Measurements from ENCODE around the gene UBE2G1. TPM values are rescaled to one million over a fixed set of nuclear protein-coding genes. Genes with fewer than 3 reads are reported as not detected.
A peak's percentile ranks its signal among the peaks of the same experiment; 100 is the strongest.

Gene UBE2G1
- polyA plus RNA-seq, 2 of the 4 experiments (the other 2 are of a cell fraction), result 86.2 to 117 TPM

DNA sequence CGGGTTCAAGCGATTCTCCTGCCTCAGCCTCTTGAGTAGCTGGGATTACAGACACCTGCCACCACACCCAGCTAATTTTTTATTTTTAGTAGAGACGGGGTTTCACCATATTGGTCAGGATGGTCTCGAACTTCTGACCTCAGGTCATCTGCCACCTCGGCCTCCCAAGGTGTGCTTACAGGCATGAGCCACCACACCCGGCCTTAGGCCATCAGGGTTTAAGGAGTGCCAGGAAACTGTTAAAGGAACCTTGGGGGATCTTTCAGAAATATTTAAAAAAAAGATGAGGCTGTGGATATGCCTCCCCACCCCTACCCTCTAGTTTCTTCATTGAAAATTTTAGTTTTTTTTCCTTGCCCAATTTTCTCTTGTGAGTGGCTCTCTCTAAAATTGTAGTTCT is 31.4 kb upstream of the UBE2G1 start:
- TF ChIP-seq NR3C1 (IDR thresholded peaks at IDR 0.05) (no peak), EHMT2 (IDR thresholded peaks at IDR 0.05; ENCODE audit: low read depth) (no peak), JUN (IDR thresholded peaks at IDR 0.05) (no peak), CHD2 (IDR thresholded peaks at IDR 0.05; ENCODE audit: low read length, partially characterized antibody) (no peak), MYC (IDR thresholded peaks at IDR 0.05; ENCODE audit: borderline replicate concordance, low read length) (no peak)
- CTCF ChIA-PET, result interaction anchor here (0.6 kb wide), 1 partner anchor 112 kb away, joined by 3 read pairs; no protein-coding TSS in a partner anchor
- Histone ChIP-seq H3K27ac (no peak overlapping the region), H3K9me3 (no peaks in the 10 kb centered on the region), H3K4me1 (peaks cover 5% of the 10 kb centered on the region; the same call in 1 of the 3 replicates), H3K4me2 (no peak overlapping the region), H3K4me3 (no peak overlapping the region)
- DNase-seq (ENCODE audit: low read depth in 1 of 2, low spot score in 1 of 2) (no peak), ATAC-seq (no peak), FAIRE-seq (no peak)
- POLR2A ChIA-PET, result no interaction called here
- 82% methylated on average over 6 of the region's 6 CpGs for WGBS (ENCODE audit: missing lambda C conversion rate)

DNA sequence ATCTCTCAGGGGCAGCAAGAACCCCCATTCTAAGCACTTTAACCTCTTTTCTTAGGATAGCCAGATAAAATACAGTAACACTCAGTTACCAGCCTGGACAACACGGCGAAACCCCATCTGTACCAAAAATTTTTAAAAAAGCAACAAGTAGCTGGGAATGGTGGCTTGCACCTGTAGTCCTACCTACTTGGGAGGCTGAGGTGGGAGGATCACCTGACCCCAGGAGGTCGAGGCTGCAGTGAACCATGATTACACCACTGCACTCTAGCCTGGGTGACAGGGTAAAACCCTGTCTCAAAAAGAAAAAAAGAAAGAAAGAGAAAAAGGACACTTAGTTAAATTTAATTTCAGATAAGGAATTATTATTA is 28.6 kb upstream of the UBE2G1 start:
- DNase-seq (ENCODE audit: low read depth in 1 of 2, low spot score in 1 of 2) (no peak), ATAC-seq (no peak), FAIRE-seq (no peak)
- Histone ChIP-seq H3K4me2 (no peak overlapping the region), H3K4me3 (no peak overlapping the region), H3K4me1 (peaks cover 5% of the 10 kb centered on the region; the same call in 1 of the 3 replicates), H3K27ac (no peak overlapping the region), H3K9me3 (no peaks in the 10 kb centered on the region)
- CTCF ChIA-PET, result interaction anchor here (0.8 to 2.0 kb wide), 3 partner anchors 11 to 128 kb away, joined by 3 to 6 read pairs (median 6); no protein-coding TSS in a partner anchor
- WGBS (ENCODE audit: missing lambda C conversion rate), result 72% methylated on average over 3 of the region's 3 CpGs
- no peak for TF ChIP-seq TFCP2L1 (CRISPR knock-in tag; IDR thresholded peaks at IDR 0.05)
- no peak for TF ChIP-seq ZC3H11A (IDR thresholded peaks at IDR 0.05)
- TF ChIP-seq CBX2 (IDR thresholded peaks at IDR 0.05; ENCODE audit: borderline replicate concordance, low read depth), result no peak
- TF ChIP-seq HDAC2 (IDR thresholded peaks at IDR 0.05), result no peak
- TF ChIP-seq ZSCAN20 (CRISPR knock-in tag; IDR thresholded peaks at IDR 0.05), result no peak
- POLR2A ChIA-PET, result no interaction called here

DNA sequence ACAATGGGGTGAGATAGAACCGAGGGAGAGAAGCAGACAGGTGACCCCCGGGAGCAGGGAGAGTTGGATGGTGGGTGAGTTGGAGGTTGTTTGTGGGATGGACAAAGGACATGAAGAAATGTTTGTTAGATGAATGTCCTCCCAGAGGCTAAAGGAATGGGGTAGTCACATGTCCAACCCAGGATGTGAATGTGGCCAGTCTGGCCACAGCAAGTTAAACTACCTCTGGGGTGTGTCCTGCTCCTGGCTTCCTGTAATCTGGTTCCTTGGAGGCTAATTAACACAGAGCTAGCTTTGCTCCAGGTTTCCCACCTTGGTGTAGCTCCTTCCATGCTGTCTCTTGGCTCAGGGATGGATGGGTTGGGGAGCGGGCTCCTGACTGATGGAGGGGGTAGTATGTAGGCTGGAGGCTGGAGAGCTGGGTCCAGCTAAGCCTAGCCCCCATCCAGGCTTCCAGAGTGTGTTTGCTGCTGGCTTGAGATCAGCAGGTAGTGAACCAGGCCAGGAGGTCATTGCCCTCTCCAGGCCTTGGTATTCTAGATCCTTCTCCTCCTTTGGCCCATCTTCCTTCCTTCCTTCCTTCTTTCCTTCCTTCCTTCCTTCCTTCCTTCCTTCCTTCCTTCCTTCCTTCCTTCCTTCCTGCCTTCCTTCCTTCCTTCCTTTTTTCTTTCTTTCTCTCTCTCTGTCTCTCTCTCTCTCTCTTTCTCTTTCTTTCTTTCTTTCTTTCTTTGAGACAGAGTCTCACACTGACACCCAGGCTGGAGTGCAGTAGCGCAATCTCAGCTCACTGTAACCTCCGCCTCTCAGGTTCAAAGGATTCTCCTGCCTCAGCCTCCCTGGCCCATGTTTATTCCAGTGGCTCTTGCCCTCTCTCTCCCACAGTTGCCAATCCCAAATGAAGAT is 28.0 kb upstream of the UBE2G1 start:
- ChIA-PET CTCF (interaction anchor here (0.6 to 1.8 kb wide), 5 partner anchors 12 to 643 kb away, joined by 3 to 6 read pairs (median 4); no protein-coding TSS in a partner anchor), POLR2A (no interaction called here)
- Histone ChIP-seq H3K4me3 (no peak overlapping the region), H3K4me1 (peaks cover 5% of the 10 kb centered on the region; the same call in 1 of the 3 replicates), H3K4me2 (no peak overlapping the region), H3K27ac (no peak overlapping the region), H3K9me3 (no peaks in the 10 kb centered on the region)
- WGBS (ENCODE audit: missing lambda C conversion rate), result 81% methylated on average over 5 of the region's 5 CpGs
- ATAC-seq (peak; percentile 51 to 65; a peak in 4 of 6 replicates), FAIRE-seq (no peak), DNase-seq (ENCODE audit: low read depth in 1 of 2, low spot score in 1 of 2) (no peak)
- TF ChIP-seq MAZ (IDR thresholded peaks at IDR 0.05; ENCODE audit: borderline replicate concordance, low read depth, low read length) (no peak), CEBPB (IDR thresholded peaks at IDR 0.05) (no peak), JUNB (IDR thresholded peaks at IDR 0.05) (no peak), EHMT2 (IDR thresholded peaks at IDR 0.05; ENCODE audit: low read depth) (no peak), HEYL (CRISPR knock-in tag; IDR thresholded peaks at IDR 0.05) (no peak), JUN (IDR thresholded peaks at IDR 0.05) (no peak), RARB (CRISPR knock-in tag; IDR thresholded peaks at IDR 0.05) (no peak), SREBF2 (IDR thresholded peaks at IDR 0.05) (no peak), EP300 (IDR thresholded peaks at IDR 0.05) (no peak), KDM5A (IDR thresholded peaks at IDR 0.05) (no peak)
- TF ChIP-seq, protein P1, sequence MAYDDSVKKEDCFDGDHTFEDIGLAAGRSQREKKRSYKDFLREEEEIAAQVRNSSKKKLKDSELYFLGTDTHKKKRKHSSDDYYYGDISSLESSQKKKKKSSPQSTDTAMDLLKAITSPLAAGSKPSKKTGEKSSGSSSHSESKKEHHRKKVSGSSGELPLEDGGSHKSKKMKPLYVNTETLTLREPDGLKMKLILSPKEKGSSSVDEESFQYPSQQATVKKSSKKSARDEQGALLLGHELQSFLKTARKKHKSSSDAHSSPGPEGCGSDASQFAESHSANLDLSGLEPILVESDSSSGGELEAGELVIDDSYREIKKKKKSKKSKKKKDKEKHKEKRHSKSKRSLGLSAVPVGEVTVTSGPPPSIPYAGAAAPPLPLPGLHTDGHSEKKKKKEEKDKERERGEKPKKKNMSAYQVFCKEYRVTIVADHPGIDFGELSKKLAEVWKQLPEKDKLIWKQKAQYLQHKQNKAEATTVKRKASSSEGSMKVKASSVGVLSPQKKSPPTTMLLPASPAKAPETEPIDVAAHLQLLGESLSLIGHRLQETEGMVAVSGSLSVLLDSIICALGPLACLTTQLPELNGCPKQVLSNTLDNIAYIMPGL (CRISPR knock-in tag; IDR thresholded peaks at IDR 0.05; ENCODE audit: borderline replicate concordance), result no peak
- TF ChIP-seq, protein P2, sequence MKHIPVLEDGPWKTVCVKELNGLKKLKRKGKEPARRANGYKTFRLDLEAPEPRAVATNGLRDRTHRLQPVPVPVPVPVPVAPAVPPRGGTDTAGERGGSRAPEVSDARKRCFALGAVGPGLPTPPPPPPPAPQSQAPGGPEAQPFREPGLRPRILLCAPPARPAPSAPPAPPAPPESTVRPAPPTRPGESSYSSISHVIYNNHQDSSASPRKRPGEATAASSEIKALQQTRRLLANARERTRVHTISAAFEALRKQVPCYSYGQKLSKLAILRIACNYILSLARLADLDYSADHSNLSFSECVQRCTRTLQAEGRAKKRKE (CRISPR knock-in tag; IDR thresholded peaks at IDR 0.05; ENCODE audit: low read depth), result no peak
- TF ChIP-seq, protein P3, sequence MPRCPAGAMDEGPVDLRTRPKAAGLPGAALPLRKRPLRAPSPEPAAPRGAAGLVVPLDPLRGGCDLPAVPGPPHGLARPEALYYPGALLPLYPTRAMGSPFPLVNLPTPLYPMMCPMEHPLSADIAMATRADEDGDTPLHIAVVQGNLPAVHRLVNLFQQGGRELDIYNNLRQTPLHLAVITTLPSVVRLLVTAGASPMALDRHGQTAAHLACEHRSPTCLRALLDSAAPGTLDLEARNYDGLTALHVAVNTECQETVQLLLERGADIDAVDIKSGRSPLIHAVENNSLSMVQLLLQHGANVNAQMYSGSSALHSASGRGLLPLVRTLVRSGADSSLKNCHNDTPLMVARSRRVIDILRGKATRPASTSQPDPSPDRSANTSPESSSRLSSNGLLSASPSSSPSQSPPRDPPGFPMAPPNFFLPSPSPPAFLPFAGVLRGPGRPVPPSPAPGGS (IDR thresholded peaks at IDR 0.05), result no peak
